GM12892 (cell line): Measurements from ENCODE around the gene RIPPLY1.

ENCODE experiments used
- POLR2A ChIP-seq: IDR thresholded peaks from 2 replicates; pipeline ENCODE4 v1.6.1; 2011; ENCODE audit warnings: low read depth, low read length, control low read depth
- POLR2AphosphoS5 ChIP-seq: IDR thresholded peaks from 2 replicates; pipeline ENCODE4 v1.6.1; 2011; ENCODE audit warnings: low read depth, low read length, control low read depth
- TAF1 ChIP-seq: IDR thresholded peaks from 2 replicates; pipeline ENCODE4 v1.6.1; 2011; ENCODE audit warnings: low read depth, mild to moderate bottlenecking, control low read depth, low read length, borderline replicate concordance

GRCh38 chrX:106949366-106949765 is 46.2 kb upstream of the RIPPLY1 start:
- TF ChIP-seq POLR2AphosphoS5 (no peak), TAF1 (no peak), POLR2A (no peak)
